Hepatocyte (in vitro differentiated cells): ENCODE data around the gene RARB.

Experiments used
- CTCF ChIP-seq: fragments of 200-600 bp; sonication (generic); IDR thresholded peaks from 2 replicates; pipeline ENCODE4 v1.5.1; 2016; ENCODE audit warnings: antibody characterized with exemption, mild to moderate bottlenecking; ENCODE audit not compliant: poor library complexity
- EZH2 ChIP-seq: fragments of 200-600 bp; sonication (generic); IDR thresholded peaks from 2 replicates; pipeline ENCODE4 v1.6.1; 2016; ENCODE audit warnings: antibody characterized with exemption, mild to moderate bottlenecking, borderline replicate concordance
- EZH2phosphoT487 ChIP-seq: fragments of 200-600 bp; sonication (generic); IDR thresholded peaks from one replicate; pipeline ENCODE4 v1.6.1; 2018; ENCODE audit warnings: antibody characterized with exemption, mild to moderate bottlenecking, low read depth, moderate library complexity; ENCODE audit not compliant: unreplicated experiment, severe bottlenecking

- TF ChIP-seq CTCF = no peak
- no peak for TF ChIP-seq EZH2
- TF ChIP-seq EZH2phosphoT487 = no peak
These were observed 154.2 kb downstream of the RARB start for GRCh38 chr3:25582242-25582641.
